Activated CD4-positive, alpha-beta T cell treated with anti-CD3 and anti-CD28 coated beads, Interleukin-2, Interleukin-4, amounts not matched to agents 100 ng/mL and 50 ng/mL, durations not matched to agents 16 hours and 8 hours (primary cell): ENCODE measurements around the gene MRGPRE.

Experiments used
- DNase-seq: peaks from one replicate; pipeline ENCODE4 v3.0.0-alpha.2; 2020; ENCODE audit warnings: low spot score

Gene MRGPRE

DNA sequence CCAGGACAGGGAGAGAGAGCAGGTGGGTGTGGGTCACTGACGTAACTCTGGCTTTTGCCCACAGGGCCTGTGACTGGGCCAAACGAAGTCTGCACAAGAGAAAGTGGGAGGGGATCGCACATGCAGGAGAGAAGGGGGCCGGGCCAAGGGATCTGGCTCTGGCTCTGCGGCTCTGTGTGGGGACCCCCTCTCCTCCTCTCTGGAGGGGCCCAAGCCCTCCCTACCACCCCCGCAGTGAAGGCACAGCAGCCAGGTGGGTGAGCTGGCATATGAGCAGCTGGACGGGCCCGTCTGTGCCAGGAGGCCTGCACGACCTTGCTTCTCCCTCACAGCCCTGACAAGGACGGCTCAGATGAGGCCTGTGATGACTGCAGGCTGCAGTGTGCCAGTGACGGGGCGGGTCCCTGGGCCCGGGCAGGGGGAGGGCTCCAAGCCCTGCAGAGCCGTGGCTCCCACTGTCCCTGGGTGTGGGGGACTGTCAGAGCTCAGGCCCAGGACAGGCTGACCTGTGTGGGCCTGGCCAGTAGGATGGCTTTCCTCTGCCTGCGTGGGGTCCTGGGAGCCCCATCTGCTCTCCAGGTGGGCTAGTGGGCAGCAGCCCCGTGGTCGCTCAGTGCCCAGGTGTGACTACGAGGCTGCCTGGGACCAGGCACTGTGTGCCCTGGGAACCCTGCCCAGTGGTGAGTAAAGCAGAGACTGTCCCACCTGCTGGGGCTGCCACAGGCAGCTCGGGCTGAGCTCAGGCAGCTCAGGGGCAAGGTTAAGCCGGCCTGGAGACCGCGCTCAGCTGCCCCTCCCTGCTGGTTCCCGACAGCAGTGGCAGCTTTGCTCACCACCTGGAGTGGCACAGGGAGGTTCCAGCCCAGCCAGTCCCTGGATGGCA, 35.8 kb downstream of the MRGPRE start:
- DNase-seq, result no peak

DNA sequence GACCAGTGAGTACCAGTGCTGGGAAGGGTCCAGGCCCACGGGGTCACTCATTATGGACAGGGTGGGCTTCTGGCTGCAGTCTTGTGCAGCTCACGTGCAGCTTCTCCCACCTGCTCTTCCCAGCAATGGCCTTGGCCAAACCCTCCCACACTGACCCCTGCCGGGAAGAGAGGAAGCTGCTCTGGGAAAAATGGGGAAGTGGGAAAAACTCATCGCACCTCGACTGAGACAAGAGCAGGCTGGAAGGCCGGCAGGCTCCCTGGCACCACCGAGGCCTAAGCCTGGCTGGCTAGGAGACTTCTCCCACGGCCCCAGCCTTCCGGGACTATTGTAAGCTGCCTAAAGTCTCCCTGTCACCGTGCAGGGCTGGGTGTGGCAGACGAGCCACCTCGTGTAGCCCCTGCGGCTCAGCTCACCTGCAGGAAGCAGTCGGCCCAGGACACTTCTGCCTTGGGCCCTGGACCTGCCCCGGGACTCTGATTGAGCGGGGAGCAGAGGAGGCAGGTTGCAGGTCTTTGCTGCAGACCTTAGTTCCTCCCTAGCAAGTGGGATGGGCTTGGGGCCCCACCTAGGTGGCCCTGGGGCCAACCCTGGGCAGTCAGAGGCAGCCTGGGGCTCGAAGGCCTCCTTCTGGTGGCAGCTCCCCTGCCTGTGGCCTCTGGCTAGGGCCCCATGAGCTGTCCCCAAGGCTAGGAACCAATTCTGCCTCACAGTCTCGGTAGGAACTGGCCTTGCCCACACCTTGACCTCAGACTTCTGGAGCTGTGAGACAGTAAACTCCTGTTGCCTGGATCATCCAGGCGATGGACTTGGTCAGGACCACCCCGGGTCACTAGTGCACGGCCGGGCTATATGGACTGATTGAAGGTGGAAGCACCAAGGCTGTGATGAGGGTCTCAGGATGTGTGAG, 36.7 kb downstream of the MRGPRE start:
- no peak for DNase-seq

DNA sequence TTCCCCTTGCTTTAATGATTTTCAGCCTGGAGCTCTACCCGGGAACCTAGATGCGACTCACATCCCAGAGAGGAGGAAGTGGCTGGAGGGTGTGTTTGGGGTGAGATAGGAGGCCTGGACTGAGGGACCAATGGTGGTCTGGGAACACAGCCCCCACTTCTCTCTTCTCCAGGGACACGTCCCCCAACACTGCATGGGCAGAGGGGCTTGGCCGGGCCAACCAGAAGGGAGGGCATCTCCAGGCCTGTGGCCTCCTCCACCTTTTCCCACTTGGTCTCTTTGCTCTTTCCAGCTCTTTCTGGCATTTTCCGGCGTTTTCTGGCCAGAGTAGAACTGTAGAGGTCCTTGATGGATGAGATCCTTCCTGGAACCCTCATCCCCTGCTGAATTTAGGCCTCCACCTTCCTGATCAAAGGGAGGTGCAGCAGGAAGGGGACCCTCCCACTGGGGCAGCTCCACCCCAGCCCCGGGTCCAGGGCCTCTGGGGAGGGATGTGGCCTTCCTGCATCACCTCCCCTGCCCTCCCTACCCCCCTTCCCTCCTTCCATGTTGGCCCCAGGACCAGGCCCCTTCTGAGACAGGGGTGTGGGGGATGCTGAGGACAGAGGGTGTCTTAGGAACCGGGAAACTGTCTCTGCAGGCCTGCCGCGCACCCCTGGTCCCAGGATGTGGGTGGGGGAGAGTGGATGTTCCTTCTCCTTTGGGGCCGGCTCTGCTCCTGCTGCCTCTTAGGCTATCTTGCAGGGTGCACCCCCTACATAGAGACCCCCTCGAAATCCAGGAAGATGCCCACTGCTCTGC, 38.0 kb downstream of the MRGPRE start:
- DNase-seq, result no peak

DNA sequence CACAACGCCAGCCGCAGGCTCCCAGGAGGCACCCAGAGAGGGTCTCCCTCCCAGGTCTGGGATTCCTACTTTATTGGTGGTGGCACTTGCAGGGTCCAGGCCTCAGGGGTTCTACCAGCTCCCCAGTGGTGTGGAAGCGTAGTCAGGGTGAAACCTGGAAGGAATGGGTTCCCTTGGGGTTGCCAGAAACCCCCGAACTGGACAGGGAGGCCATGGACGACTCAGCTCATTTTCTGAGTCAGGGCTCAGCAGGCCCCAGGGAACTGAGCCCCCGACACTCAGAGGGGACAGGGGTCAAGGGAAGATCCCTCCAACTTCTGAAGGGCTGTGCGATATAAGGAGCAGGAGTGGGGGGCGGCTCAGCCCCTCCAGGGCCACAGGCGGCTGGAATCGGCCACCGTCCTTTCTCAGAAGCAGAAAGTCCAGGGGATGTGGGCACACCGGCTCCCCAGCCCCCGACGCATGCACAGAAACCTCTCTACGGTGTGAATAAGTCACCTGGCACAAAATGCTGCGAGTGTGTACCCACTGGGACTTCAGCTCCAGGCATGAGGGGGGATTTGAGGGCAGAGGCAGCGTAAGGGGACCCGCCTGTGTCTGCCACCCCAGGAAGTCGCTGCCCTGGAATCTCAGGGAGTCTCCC, 38.7 kb downstream of the MRGPRE start:
- no peak for DNase-seq

DNA sequence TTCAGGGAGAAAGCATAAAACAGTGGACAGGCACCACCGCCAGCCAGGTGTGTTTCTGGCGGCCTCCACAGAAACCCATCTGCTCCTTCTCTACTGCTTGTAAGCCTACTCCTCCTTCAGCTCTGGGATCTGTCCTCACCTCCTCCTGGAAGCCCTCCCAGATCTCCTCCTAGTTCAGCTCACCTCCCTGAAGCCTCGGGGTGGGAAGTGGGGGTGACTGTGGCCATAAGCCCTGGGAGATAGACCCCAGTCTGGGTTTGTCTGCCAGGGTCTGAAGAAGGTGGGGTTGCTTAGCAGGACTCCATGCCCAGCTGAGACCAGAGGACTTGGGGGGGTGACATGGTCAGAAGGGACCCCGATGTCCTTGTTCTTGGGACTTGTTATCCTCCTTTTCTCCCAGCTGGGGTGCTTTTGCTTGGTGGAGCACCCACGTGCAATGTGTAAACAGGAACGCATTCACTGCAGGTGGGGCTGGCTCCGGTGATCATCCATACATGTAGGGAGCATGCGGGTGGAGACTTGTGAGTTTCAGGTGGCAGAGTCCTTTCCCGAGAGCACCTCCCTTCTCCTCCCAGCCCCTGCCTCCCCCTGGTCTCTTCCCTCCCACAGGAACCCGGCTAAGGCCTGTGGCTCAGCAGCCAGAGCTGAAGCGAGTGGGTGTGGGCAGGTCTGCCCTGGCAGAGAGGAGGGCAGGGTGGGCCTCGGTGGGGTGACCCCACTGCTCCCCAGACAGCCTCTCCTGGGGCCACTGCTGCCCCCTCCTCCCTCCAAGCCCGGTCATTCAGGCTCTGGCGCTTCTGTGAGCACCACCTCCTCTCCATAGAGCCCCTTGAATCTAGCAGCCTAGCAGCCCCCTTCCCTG, 39.5 kb downstream of the MRGPRE start:
- no peak for DNase-seq

DNA sequence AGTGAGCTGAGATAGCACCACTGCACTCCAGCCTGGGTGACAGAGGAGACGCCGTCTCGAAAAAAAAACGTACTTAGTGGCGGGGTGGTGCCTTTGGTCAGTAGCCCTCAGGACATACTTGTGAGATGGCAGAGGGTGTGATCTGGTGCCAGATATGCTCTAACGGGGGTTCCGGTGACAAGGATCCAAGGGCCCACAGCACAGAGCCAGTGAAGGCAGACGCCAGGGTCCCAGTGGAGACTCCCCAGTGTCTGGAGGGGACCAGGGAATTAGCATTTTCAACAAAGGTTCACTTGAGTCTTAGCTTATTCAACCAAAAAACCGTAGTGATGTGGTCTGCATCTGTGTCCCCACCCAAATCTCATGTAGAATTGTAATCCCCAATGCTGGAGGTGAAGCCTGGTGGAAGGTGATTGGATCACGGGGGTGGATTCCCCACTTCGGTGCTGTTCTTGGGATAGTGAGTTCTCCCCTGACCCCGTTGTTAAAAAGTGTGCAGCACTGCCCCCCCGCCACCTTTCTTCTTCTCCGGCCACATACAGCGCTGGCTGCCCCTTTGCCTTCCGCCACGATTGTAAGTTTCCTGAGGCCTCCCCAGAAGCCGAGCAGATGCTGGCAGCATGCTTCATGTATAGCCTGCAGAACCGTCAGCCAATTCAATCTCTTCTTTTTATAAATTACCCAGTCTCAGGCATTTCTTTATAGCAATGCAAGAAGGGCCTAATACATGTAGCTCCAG, 40.5 kb downstream of the MRGPRE start:
- DNase-seq, result no peak

DNA sequence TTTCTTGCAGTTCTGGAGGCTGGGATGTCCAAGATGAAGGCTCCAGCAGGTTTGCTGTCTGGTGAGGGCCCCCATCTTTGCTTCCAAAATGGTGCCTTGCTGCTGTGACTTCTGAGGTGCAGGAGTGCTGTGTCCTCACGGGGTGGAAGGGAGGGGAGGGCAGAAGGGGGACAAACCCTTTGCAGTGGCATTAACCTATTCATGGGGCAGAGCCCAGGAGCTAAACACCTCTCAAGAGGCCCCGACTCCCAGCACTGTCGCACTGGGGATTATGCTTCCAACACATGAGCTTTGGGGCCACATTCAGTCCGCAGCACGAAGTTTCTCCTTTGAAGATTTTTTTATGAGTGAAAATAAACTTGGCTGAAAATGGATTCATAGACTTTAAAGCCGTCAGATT, 41.6 kb downstream of the MRGPRE start:
- DNase-seq, result no peak

DNA sequence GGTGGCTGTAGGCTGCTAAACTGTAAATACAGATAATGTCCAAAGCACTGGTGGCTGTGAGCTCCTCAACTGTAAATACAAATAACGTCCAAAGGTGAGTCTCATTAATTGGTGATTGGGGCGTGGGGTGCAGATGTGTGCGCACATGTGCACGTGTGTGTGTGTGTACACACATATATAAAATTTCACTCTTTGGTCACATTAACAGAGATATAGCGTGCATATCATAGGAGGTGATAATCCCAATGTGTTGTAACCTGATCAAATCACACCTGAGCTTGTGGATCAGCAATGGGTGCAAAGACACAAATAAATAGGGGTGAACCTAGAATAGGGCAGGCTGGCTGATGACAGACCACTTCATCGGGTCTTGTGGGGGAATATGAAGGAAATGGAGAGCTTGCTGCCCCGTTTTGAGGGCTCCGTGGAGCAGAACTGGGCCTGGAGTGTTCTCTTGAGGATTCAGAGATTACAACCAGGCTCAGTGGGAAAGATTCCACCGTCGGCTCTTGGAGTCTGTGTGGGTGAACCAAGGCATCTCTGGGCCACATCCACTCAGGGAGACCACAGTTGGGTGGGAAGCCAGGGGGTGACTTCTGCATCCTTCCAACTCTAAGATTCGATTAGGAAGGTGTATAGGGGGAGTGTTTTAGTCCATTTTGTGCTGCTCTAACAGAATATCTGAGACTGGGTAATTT, 42.2 kb downstream of the MRGPRE start:
- no peak for DNase-seq

DNA sequence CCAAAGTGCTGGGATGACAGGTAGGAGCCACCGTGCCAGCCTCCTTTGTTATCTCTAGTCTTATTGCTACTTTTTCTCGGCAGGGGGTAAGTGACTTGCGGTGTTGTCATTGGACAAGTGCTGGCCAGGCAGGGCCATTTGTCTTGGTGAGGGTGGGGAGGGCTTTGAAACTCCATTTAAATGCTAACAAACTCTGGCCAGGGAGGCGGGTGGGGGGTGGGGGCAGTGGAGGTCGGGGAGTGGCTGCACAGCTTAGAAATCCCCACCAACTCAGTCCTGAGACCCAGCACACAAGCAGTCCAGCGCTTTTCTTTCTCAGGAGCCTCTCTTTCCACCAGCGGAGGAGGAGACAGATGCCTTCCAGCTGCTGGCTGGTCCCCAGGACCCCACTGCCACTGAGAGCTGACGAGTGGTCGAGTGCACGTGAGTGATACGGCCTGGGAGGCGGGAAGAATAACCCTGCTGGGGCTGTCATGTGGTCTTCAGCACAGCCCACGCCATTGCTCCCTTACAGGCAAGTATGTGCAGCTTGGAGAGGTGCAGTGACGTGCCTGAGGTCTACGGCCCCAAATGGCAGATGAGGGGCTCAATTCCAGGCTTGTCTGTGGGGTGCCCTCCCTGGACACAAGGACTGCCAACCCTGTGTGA, 42.9 kb downstream of the MRGPRE start:
- DNase-seq, result no peak

DNA sequence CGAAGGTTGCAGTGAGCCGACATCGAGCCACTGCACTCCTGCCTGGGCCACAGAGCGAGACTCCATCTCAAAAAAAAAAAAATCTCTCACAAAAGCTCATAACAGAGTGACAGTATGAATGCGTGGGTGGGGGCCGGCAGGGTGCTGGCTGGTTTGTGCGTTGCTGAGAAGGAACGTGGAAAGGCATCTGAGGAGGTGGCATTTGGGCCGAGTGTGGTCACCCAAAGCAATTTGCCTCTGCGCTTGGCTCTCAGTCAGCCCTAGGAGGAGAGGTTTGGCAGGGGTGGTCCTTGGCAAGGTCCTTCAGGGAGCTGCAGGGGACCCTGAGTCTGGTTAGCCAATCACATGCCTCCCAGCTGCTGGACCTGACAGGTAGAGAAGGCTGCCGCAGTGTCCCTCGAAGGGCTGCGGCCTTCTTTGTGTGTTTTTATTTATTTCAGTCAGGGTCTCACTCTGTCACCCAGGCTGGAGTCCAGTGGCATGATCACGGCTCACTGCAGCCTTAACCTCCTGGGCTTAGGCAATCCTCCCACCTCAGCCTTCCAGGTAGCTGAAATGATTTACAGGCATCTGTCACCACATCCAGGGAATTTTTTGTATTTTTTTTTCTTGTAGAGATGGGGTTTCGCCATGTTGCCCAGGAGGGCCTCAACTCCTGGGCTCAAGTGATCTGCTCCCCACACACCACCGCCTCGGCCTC, 43.6 kb downstream of the MRGPRE start:
- no peak for DNase-seq

DNA sequence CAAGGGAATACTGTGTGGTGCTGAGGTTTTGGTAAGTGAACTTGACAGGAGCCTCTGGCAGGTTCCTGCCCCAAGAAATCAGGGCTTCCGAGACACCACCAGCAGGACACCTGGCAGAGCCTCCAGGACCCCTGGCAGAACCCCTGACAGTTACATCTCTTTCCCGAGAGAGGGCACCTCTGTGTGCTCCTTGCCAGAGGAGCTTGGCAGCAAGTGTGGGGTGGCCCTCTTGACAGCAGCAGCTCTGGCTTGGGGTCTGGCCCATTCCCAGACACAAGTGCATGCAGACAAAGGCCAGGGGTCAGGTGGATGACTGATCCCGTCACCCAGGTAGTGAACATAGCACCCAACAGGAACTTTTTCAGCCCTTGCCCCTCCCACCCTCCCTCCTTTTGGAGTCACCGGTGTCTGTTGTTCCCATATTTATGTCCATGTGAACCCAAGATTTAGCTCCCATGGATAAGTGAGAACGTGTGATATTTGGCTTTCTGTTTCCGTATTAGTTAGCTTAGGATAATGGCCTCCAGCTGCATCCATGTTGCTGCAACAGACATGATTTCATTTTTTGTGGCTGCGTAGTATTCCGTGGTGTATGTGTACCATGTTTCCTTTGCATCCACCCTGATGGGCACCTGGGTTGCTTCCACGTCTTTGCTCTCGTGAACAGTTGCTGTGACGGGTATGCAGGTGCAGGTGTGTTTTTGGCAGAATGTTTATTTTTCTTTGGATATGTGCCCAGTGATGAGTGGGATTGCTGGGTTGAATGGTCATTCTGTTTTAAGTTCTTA, 45.9 kb downstream of the MRGPRE start:
- no peak for DNase-seq

DNA sequence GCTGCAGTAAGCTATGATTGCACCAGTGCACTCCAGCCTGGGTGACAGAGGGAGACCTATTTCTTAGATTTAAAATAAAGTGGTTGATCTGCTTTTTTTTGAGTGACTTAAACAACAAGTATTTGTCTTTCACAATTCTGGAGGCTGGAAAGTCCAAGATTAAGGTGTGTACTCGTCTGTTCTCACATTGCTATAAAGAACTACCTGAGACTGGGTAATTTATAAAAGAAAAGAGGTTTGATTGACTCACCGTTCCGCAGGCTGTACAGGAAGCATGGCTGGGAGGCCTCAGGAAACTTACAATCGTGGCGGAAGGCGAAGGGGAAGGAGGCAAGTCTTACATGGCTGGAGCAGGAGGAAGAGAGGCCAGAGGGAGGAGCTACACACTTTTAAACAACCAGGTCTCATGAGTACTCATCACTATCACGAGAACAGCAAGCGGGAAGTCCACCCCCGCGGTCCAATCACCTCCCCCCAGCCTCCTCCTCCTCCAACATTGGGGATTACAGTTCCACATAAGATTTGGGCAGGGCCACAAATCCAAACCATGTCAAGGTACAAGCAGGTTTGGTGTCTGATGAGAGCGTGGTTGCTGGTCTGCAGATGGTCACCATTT, 47.4 kb downstream of the MRGPRE start:
- no peak for DNase-seq

DNA sequence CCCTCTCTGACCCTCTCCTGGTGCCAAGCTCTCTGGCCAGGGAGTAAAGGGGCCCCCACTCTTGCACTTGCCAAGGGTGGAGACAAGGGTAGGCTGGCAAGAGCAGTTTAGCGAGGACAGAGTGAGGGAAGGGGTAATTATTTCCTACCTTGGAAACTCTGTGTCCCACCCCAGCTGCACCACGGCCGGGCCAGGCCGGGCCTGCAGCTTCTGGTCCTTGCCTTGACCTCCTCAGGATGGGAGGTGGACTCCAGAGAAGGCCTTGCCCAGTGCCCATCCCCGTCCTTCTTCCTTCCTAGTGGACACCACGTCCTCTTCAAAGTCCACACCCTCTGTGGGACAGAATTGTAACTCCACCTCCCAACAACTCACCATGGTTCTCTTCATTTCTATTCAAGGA, 48.7 kb downstream of the MRGPRE start:
- no peak for DNase-seq

DNA sequence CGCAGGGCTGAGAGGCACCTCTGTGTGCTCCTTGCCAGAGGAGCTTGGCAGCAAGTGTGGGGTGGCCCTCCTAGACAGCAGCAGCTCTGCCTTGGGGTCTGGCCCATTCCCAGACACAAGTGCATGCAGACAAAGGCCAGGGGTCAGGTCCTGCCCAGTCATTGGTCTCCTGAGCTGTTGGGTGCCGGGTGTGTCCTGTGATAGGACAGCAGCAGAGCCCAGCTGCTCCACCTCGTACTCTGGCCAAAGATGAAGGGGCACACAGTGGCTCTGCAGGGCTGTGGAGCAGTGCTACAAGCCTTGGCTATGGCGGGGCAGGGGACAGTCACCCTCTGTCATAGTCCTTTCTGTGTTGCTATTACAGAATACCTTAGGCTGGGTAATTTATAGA, 49.8 kb downstream of the MRGPRE start:
- DNase-seq, result no peak

DNA sequence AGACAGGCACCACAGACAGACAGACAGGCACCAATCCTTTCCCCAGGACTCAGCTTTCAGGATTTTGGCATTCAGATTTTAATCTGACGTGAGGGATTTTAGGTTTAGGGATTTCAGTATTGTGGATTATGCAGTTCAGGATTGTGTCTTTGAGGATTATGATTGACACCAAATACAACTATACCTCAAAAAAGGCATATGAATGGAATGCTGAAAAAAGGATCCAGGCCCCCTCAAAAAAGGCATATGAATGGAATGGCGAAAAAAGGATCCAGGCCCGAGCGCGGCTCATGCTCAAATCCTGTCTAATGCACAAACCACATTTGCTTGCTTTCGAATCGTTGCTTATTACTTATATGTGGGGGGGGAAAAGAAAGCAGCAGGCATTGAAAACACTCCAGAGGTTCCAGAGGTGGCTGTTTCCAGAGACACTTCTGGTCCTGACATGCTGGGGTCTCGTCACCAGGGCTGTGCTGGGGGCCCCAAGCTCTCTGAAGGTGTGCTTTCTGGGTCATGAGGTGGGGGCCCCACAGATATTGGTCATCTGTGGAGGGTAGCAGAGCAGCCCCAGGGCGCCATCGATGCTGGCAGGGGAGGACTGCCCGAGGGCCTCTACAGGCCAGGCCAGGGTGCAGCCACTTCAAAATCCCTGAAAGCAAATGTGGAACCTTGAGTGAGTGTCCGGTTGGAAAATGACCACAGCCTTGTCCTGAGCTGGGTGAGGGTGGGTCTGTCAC, 50.3 kb downstream of the MRGPRE start:
- DNase-seq, result no peak

DNA sequence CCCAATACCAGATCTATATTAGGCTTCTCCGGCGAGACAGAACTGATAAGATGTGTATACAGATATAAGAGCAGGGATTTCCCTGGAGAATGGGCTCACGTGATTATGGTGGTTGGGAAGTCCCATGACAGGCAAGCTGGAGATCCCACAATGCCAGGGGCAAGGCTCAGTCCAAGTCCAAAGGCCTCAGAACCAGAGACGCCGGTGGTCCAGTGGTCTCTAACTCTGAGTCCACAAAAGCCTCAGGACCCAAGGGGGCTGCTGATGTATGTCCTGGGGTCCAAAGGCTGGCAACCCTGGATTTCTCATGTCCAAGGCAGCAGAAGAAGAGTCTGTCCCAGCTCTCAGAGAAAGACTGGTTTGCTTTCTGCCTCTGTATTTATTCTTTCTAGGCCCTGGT, 51.3 kb downstream of the MRGPRE start:
- DNase-seq, result no peak
